HG03066 (cell line): ENCODE measurements around the gene INPP5A.
"Not testable (repeated sequence)": the region's sequence is repeated elsewhere in the genome, so short reads cannot be mapped to it uniquely, and the experiment has no call there.

Experiments used
- ATAC-seq: cut with Tn5 transposase; IDR thresholded peaks from one replicate; pipeline ENCODE4 v1.9.1; 2021; ENCODE audit warnings: low read depth; ENCODE audit not compliant: unreplicated experiment

INPP5A gene

DNA sequence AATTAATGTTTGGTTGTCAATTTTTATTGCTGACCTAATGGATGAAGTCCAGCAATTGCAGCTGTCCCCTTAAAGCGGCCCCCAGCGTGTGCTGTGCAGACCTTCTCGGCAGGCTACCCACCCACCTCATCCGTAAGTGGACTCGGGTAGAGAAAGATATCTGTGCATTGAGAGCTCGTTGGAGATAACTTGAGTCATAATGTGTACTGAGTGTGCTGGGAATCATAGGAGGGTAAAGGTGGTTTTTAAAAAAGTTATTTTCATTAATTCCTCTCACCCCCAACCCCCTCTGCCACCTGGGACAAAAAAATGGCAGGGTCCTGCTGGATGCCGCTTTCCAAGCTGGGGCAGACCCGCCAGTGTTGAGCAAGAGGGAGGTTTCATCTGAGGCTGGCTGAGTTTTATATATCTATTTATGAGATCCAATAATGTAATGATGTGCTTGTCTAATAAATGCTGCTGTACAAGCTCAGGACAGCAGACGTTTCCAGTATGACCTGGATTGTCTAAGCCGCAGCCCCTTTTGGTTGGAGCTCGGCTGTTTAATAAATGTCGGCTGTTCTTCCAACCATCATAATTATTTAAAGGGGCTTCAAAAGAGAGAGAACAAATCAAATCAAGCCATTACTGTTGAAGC lies 129.2 kb downstream of the INPP5A start:
- no peak for ATAC-seq

DNA sequence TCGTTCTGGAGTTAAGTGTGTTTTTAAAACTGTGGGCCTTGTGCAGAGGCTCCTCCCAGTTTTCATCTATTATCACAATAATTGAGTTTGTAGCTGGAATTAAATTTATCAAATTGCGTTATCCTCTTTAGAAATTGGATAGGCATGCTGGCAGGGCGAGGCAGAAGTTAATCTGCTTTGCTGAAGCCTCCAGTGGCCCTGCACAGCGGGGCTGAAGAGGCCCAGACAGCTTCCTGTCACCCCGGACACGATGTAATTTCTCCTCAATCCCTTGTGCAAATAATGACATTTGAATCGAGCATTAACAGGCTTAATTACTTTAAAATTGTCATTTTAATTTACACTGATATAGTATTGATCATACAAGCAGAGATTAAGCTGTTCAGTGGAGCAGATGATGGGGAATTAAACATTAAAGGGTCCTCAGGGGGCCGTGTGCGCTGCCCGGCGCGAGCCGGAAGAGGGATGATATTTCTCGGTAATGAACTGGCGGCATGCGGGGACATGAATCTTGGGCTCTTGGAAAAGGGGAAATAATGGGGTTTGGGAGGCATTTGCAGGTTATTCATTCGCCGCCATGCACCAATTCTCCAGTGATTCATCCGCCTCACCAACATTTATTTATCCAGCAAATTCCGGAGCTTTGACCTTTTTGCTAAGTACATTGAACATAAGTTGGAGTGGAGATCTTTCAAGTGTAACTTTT lies 129.9 kb downstream of the INPP5A start:
- no peak for ATAC-seq

DNA sequence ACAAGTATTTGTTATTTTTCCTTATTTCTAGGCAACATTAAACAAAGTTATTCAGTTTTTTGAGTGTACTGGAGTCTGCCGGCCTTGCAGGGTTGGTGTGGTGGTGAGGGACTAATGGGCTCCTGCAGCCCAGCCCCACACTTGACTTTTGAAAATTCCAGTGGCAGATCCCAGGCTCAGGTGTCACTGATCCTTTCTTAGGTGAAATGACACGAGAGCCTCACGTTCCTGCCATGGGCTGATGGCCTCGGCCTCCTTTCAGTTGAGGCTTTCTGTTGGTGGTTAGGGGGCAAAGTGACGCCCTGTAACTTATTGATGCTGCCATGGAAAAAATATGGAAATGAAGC lies 130.4 kb downstream of the INPP5A start:
- no peak for ATAC-seq

DNA sequence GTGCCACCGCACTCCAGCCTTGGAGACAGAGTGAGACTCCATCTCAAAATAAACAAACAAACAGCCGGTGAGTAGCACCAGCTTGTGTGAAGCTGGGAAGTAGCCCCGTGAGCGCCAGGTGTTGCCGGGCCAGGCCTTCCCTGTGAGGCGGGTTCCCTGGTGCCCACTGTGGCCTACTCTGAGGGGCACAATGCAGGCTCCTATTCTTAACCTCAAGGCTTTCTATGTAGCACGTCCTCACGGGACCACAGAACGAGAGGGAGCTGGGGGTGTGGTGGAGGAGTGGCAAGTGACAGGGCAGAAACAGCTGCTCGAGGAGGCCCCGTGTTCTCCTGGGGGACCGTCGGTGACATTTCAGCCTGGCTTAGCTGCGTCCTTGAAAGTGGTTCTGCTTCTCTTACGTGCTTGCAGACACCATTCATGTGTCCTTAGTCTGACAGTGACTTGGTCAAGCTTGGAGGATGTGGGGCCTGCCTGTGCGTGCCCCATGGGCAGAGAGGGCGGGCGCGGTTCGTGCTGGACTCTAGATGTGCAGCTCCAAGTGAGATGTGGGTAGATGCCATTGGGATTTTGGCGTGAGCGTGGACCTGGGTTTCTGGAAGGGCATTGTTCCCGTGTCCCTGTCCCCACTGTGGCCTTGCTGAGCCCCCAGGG lies 131.7 kb downstream of the INPP5A start:
- no peak for ATAC-seq

DNA sequence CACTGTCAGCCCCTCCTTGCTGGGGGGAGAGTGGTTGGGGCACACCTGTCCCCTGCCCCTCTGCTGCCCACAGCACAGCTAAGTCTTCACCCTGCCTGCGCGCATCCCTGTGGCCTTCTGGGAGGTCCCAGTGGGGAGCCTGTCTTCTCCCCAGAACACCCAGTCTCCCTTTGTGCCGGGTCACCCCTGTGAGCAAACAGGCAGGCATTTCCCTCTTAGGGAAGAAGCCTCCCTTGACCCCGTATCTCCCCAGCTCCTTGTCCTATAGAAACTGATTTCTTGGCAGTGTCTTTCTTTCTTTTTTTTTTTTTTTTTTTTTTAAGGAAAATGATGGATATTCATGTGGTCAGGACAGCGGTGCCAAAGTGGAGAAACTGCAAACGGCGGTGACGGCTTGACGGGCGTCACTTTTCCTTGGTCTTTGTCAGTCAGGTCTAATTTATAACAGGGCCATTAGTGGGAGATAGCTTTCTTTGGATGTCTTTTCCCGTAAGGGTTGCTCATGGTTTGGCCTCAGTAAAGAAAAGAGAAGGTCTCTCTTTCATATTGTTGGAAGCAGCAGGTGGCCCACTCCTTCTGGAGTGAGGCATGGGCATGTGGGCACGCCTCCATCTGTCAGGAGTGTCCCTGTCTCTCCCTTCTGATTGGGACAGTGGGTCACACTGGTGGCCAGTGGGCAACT lies 133.1 kb downstream of the INPP5A start:
- no peak for ATAC-seq

DNA sequence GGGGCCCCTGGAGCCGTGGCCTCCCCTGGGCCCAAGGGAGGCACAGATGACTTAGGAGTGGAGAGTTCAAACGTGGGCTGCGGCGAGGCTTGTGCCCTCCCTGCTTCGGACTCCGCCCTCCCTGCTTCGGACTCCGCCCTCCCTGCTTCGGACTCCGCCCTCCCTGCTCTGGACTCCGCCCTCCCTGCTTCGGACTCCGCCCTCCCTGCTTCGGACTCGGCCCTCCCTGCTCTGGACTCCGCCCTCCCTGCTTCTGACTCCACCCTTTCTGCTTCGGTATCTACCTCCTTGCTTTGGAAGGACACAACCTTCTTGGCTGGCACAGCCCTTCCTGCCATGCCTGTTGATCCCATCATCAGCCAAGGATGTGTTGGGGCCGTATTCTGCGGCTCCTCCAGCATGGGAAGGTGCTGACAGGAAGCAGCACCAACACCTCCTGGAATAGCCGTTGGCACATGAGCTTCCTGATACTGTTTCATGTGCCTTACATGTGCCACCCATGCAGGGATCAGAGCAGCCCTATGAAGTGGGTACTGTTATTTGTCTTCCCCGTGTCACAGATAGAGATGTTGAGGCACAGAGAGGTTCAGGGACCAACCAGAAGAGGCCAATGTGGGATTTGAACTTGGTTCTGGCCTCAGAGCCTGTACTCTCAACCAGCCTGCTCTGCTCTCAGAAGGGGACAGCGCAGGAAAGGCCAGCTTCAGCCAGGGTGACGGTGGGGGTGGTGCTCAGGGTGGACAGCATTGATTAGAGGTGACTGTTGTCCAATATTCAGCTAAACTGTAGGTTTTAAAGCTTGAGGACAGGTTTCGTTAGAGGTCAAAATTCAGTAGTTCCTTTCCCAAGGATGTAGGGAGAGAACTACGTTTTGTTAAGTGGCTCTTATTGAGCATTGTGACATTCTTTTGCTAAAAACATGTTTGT lies 133.9 kb downstream of the INPP5A start:
- no peak for ATAC-seq

DNA sequence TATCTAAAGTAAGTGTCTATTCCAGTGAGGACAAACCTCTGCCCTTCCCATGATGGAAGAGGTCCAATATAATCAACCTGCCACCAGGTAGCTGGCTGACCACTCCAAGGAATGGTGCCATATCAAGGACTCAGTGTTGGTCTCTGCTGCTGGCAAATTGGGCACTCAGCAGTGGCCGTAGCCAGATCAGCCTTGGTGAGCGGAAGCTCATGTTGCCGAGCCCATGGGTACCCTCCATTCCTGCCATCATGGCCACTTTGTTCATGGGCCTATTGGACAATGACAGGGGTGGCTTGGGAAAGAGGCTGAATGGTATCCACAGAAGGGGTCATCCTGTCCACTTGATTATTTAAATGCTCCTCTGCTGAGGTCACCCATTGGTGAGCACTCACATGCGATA lies 136.2 kb downstream of the INPP5A start:
- ATAC-seq, result not testable (repeated sequence)

DNA sequence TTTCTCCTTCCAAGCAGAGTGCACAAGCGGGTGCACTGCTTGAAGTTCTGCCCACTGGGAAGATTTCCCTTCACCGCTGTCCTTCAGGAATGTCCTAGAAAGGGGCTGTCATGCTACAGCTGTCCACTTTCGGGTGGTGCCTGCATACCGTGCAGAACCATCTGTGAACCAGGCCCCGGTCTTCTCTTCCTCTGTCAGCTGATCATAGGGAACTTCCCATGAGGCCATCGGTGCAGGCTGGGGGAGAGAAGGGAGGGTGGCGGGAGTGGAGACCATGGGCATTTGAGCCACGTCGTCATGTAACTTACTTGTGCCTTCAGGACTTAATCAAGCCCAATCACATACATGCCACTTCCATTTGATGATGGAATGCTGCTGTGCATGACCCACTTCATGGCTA lies 136.7 kb downstream of the INPP5A start:
- no peak for ATAC-seq

DNA sequence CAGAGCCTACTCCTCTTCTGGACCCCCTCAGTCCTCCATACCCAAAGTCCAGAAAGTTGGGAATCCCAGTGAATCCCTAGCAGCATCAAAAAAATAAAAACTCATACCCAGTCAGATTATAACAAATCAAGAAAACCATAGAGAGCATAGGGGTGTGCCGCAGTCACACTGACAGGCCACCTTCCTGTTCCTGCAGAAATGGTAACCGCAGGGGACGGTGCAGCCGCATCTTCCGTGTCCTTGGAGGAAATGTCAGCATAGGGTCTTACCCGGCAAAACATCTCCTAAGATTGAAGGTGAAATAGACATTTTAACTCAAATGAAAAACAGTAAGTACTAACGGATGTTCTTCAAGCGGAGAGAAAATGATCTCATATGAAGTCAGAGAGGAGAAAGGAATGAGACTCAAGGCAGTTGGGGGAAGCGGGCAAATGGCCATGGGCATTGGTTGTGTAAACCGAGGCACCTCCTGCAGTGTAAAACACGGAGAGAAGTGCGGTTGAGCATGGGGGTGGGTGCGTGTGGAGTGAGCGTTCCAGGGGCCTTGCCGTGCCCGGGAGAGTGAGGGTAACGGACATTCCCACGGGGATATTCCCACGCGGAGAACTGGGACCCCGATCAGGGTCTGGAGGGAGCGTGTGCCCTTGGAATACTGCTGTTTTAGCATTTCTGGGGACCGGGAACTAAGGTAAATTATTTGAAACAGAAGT lies 137.6 kb downstream of the INPP5A start:
- ATAC-seq, result no peak

DNA sequence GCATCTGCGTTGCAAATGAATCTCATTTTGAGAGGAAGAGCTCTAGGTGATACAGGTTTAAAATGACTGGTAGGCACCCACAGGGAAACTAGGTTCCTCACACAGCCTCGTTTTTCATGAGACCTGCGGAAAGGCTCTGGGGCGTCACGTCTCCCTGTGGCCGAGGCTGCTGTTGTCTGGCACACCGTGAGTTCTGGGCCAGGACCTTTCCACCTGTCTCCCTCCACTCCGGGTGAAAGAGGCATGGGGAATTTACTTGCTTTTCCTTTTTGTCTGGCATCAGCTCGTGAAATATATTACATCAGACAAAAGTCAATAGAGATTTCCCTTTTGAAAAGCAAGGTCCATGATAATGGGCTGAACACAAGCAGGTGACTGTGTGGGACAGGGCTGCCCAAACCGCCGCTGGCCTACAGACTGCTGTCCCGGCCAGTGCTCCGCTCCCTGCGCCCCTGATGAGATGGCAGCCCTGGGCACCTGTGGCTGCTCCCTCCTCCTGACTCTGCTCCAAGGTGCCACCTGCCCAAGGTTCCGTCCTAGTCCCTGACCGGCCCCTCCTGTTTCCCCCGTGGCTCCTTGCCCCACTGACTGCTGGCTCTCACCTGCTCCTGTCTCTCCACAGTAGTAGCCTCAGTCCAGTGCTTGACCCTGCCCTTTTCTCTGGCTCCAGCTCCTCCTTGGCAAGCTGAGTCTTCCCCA lies 138.8 kb downstream of the INPP5A start:
- ATAC-seq, result no peak

DNA sequence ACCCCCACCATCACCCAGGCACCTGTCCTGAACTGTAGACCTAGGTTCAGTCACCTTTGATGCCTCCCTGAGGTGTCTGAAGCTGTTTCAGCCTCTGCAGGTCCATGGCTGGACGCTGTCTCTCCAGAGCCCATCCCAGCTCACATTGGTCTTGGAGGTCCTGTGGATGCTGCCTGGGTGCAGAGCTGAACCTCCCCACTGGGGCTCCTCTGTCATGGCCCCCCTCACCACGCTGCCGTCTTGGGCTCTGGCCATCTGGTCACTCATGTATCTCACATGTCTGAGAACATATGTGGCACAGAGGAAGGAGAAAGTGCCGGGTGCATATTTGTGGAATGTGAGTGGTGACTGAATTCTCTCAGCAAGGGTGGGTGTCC lies 139.5 kb downstream of the INPP5A start:
- no peak for ATAC-seq

DNA sequence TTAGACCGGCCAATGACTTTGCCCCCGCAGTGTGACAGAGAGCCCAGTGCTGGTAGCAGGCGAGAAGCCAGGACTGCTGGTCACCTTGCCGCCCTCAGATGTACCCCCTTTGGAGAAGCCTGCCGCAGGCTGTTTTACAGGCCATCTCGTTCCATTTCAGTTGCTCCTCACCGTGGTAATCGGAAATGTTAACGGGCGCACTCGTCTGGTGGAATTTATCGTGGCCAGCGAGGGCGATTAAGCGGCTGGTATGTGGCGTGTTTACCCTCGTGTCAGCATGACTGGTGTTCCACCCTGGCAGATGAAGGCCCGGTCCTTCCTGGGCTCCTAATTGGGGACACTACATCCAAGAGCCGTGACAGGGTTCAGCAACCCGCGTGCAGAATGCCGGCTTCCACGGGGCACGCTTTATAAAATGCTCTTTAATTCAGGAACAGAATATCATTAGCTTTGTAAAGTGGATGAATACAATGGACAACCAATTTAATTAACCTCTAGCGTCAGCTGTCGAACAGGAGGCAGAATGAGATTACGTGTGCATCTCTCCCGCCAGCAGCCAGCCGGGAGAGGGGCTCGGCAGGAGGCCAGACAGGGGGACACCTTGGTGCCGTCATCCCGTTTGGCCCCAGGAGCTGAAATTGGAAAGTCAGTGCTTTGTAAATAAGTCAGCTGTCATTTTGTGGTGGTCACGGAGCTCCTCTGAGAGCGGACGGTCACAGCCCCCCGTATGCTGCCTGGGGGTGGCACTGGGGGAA lies 140.1 kb downstream of the INPP5A start:
- ATAC-seq, result no peak

DNA sequence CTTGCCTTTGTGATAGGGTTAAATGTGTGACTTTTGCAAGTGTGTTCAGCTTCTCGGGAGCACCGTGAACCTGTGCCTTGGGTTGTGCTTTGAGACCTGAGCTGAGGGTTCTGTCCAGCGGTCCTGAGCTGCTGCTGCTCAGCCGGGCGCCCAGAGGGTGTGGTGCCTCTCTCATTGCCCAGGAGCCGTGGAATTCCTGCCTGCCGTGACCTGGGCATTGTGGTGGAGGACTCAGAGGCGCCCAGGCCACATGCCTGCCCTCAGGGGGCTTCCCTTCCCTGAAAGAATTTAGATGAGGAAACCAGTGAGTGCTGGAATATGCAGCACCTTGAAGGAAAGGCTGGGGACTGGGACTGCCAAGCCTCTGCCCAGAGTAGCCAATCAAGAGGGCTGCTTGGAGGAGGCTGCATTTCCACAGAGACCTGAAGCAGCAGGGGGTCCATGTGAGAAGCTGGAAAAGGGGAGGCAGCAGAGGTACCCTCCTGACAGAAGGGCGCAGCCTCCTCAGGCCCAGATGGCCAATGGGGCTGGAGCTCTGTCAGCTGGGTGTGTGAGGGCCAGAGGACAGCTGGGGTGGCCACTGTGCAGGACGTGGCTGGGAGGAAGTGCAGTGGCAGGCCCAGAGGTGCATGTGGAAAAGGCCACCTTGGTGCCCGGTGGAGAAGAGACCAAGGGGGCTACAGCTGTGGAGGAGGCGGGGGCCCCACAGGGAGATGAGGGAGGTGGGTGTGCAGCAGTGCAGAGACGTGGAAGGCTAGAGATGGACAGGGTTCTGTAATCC lies 141.0 kb downstream of the INPP5A start:
- ATAC-seq, result no peak

DNA sequence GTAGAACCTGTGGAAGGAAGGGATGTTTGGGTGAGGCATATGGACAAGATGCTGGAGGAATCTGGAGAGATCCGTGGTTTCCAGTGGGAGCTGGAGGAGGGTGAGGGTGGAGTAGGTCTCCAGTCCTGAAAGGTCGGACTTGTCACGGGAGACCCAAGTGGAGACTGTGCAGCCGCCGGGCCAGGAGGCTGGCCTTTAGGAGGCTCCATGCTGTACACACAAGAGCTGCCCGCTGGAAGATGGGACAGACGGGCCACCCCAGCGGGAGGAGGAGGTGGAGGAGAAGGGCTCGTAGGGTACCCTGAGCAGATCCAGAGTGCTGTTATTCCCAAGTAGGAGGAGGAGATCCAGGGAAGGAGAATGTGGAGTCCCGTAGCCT lies 141.6 kb downstream of the INPP5A start:
- ATAC-seq, result no peak

DNA sequence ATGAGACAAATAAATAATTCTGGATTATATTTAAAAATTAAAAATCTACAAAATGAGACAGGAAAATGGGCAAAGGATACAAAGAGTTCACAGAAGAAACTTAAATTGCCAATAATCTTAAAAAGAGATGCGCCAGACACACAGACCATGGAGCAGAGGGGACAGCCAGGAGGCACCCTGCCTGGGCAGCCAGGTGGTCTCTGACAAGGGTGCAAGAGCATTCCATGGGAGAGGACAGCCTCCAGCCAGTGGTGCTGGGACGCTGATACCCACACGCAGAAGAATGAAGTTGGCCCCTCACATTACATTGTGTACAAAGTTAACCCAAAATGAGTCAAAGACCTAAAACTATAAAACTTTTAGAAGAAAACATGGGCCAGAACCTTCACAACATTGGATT lies 142.1 kb downstream of the INPP5A start:
- no peak for ATAC-seq

DNA sequence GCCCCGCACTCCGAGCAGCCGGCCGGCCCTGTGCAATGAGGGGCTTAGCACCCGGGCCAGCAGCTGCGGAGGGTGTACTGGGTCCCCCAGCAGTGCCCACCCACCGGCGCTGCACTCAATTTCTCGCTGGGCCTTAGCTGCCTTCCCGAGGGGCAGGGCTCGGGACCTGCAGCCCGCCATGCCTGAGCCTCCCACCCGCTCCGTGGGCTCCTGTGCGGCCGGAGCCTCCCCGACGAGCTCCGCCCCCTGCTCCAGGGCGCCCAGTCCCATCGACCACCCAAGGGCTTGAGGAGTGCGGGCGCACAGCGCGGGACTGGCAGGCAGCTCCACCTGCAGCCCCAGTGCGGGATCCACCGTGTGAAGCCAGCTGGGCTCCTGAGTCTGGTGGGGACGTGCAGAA lies 143.2 kb downstream of the INPP5A start:
- ATAC-seq, result not testable (repeated sequence)

DNA sequence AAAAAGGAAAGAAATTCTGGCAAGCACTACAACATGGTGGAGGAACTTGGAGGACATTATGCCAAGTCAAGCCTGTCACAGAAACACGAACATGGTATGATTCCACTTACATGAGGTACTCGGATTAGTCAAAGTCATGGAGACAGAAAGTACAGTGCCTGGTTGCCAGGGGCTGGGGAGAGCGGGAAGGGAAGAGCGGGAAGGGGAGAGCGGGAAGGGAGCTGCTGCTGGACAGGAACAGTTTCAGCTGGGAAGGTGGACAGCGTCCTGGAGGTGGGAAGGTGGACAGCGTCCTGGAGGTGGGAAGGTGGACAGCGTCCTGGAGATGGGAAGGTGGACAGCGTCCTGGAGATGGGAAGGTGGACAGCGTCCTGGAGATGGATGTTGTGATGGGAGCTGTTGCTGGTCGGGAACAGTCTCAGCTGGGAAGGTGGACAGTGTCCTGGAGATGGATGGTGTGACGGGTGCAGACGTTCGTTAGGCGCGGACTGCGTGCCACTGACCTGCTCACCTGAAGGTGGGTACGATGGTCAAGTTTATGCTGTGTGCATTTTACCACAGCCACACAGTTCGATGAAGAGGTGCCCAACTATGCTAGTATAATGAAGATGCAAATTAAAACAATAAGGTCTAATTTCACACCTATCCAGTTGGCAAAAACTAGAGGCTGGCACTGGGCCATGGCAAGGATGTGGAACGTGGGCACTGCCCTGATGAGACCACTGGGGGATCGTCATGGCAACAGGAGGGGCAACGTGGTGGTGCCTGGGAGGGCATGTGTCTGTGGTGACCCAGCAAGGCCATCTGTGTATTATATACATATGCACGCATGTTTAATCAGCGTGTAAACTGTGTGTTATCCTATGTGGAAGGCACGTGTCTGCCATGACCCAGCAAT lies 144.5 kb downstream of the INPP5A start:
- no peak for ATAC-seq
